ENCODE data around the gene EPS8L2.

DNA sequence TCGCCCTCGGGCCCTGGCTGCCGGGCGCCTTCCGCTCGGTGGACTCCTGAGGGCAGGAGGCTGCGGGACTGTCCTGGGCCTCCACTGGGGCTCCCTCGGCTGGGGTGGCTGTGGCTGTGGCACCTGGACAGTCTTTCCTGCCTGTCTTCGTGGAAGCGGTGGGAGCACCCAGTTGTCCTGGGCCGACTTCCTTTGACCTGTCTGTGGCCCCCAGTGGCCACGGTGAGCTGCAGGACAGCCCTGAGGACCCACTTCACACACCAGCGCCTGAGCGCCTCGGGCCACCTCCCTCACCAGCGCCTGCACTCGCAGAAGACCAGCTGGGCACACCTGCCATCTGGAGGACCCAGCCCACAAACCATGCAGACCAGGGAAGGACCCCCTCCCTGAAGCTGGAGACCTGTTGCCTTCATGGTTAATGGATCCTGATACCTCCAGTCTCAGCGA lies 1.8 kb upstream of the EPS8L2 start:
- TF ChIP-seq, protein P1, sequence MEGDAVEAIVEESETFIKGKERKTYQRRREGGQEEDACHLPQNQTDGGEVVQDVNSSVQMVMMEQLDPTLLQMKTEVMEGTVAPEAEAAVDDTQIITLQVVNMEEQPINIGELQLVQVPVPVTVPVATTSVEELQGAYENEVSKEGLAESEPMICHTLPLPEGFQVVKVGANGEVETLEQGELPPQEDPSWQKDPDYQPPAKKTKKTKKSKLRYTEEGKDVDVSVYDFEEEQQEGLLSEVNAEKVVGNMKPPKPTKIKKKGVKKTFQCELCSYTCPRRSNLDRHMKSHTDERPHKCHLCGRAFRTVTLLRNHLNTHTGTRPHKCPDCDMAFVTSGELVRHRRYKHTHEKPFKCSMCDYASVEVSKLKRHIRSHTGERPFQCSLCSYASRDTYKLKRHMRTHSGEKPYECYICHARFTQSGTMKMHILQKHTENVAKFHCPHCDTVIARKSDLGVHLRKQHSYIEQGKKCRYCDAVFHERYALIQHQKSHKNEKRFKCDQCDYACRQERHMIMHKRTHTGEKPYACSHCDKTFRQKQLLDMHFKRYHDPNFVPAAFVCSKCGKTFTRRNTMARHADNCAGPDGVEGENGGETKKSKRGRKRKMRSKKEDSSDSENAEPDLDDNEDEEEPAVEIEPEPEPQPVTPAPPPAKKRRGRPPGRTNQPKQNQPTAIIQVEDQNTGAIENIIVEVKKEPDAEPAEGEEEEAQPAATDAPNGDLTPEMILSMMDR (IDR thresholded peaks at IDR 0.05 in 2 of 3, conservative IDR thresholded peaks at IDR 0.05 in 1 of 3; ENCODE audit: control insufficient read depth in 2 of 3, extremely low read depth in 1 of 3, insufficient read depth in 1 of 3, low read depth in 3 of 3, low read length in 3 of 3), result no peak
- no peak for TF ChIP-seq BMI1 (IDR thresholded peaks at IDR 0.05; ENCODE audit: borderline replicate concordance)
- no peak for TF ChIP-seq TAF1 (IDR thresholded peaks at IDR 0.05; ENCODE audit: borderline replicate concordance, low read depth, low read length)
- TF ChIP-seq CHD4 (IDR thresholded peaks at IDR 0.05), result no peak
- no peak for TF ChIP-seq RUNX3 (IDR thresholded peaks at IDR 0.05; ENCODE audit: low read length)
- TF ChIP-seq ZNF622 (IDR thresholded peaks at IDR 0.05), result no peak
- TF ChIP-seq EGR1 (IDR thresholded peaks at IDR 0.05; ENCODE audit: borderline replicate concordance in 1 of 2, low read depth in 2 of 2, low read length in 2 of 2), result no peak
- no peak for TF ChIP-seq RAD21 (IDR thresholded peaks at IDR 0.05; ENCODE audit: insufficient read depth, low read depth, low read length)
- TF ChIP-seq, protein P2, sequence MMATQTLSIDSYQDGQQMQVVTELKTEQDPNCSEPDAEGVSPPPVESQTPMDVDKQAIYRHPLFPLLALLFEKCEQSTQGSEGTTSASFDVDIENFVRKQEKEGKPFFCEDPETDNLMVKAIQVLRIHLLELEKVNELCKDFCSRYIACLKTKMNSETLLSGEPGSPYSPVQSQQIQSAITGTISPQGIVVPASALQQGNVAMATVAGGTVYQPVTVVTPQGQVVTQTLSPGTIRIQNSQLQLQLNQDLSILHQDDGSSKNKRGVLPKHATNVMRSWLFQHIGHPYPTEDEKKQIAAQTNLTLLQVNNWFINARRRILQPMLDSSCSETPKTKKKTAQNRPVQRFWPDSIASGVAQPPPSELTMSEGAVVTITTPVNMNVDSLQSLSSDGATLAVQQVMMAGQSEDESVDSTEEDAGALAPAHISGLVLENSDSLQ (IDR thresholded peaks at IDR 0.05), result no peak
- TF ChIP-seq POLR2A (IDR thresholded peaks at IDR 0.05; ENCODE audit: low read depth, low read length), result no peak
- TF ChIP-seq HDAC6 (IDR thresholded peaks at IDR 0.05; ENCODE audit: unreplicated experiment), result no peak
- TF ChIP-seq GATAD2B (conservative IDR thresholded peaks at IDR 0.05; ENCODE audit: low read depth), result no peak

Data from GM12878 (cell line).